ENCODE results near the gene SLC66A3. TPM values are rescaled to one million over a fixed set of nuclear protein-coding genes. Genes with fewer than 3 reads are reported as not detected.
A peak's percentile ranks its signal among the peaks of the same experiment; 100 is the strongest.

The SLC66A3 gene
- total RNA-seq, 1 donor = 29.8 TPM

DNA sequence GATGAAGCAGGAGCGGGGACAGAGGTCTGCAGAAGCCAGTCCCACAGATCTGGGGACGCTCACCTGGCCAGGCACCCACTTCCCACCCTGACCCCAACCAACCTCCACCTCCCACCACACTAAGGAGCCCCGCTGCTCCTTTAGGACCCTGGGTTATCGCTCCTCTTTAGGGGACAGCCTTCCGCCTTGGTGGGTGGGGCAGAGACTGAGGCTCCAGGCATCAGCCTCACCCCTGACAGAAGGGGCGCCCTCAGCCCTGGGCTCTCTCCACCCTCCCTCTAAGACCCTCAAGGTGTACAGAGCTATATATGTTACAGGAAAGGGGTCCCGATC lies 33.5 kb upstream of the SLC66A3 start:
- TF ChIP-seq, protein P1, sequence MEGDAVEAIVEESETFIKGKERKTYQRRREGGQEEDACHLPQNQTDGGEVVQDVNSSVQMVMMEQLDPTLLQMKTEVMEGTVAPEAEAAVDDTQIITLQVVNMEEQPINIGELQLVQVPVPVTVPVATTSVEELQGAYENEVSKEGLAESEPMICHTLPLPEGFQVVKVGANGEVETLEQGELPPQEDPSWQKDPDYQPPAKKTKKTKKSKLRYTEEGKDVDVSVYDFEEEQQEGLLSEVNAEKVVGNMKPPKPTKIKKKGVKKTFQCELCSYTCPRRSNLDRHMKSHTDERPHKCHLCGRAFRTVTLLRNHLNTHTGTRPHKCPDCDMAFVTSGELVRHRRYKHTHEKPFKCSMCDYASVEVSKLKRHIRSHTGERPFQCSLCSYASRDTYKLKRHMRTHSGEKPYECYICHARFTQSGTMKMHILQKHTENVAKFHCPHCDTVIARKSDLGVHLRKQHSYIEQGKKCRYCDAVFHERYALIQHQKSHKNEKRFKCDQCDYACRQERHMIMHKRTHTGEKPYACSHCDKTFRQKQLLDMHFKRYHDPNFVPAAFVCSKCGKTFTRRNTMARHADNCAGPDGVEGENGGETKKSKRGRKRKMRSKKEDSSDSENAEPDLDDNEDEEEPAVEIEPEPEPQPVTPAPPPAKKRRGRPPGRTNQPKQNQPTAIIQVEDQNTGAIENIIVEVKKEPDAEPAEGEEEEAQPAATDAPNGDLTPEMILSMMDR (IDR thresholded peaks at IDR 0.05; ENCODE audit: insufficient read depth, low read depth, low read length) = no peak
- peak overlapping the region; percentile 25 for H3K4me3 ChIP-seq (ENCODE audit: low read depth, low read length)
- no peak for DNase-seq (ENCODE audit: low read depth)

DNA sequence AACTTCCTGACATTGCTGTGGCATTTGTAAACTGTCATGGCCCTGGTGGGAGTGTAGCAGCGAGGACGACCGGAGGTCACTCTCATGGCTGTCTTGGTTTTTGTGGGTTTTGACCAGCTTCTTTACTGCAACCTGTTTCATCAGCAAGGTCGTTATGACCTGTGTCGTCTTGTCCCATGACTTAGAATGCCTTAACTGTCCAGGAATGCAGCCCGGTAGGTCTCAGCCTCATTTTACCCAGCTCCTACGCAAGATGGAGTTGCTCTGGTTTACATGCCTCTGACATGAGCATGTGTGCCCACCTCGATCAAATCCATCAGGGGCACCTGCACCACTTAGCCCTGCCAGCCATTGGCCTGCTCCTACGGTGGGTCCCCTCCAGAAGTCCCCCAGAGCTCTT lies 32.9 kb upstream of the SLC66A3 start:
- no peak for DNase-seq (ENCODE audit: low read depth)
- H3K4me3 ChIP-seq (ENCODE audit: low read depth, low read length) = no peak overlapping the region
- TF ChIP-seq, protein P1 (IDR thresholded peaks at IDR 0.05; ENCODE audit: insufficient read depth, low read depth, low read length) = no peak

DNA sequence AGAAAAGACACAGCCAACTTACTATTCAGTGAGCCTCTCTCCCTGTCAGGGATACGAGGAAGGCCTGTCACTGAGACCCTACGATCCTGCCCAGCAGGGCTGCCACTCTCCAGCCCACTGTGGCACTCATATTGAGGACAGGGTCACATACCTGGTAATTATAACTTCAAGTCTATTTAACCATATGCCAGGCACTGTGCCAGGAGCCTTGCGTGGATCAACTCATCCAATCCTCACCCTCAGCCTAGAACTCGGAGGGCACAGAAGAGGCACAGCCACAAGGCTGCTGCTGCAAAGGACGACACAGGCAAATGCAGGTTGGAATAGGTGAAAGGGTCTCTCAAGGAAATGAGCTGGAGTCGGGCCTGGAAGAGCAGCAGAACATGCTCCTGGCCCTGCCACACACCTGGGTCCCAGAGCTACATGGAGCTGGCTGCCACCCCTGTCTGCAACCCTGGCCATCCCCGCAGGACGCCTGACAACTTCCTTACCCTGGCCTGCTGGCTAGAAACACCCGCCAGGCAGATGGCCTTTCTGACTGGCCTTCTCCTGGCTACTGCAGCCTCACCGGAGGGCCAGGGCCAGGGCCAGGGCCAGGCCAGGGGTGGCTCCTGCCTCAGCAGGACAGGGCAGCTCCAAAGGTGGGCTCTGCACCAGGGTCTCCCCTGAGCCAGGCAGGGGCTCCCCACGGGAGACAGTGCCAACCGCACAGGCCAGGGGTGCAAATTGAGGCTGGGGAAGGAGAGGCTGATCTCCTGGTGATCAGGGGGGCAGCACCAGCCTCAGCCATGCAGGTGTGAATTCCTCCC lies 32.1 kb upstream of the SLC66A3 start:
- no peak overlapping the region for H3K4me3 ChIP-seq (ENCODE audit: low read depth, low read length)
- TF ChIP-seq, protein P1 (IDR thresholded peaks at IDR 0.05; ENCODE audit: insufficient read depth, low read depth, low read length) = no peak
- no peak for DNase-seq (ENCODE audit: low read depth)

DNA sequence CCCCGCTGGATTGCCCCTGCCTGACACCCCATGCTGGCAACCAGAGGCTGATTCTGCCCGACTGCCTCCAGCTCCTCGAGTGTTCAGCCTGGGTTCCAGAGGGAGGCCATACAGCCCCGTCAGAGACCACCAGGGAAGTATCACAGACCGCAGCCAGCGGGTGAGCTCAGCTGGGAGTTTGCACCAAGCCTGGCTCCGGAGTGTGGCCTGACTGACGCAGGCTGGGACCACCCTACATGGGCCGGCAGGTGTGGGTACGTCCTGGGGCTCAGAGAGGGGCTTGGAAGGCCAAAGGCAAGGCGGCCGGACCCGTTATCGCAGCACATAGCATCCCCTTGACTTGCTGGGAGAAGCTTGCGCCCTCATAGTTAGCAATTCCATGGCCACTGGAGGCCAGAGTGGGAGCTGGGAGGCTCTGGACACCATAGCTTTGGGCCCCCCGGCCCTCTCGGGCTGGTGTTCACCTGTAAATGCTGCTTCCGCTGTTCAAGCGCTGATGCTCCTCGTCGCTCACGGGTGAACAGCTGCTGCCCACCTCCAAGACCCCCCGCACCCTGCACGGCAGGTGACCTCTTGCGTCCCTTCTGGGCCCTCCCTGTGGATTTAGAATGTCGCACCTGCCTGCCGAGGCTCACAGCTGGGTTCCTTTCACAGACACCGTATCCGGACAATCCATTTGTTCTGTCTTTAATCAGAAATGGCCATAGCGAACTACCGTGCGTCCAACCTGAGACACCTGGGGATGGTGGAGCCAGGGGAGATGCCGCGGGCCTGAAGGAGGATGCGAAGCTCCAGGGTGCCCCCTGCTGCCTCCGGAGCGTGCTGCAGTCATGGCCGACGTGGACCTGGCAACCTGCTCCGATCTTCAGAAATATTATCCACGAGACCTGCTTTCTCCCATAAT lies 31.2 kb upstream of the SLC66A3 start:
- TF ChIP-seq, protein P1 (IDR thresholded peaks at IDR 0.05; ENCODE audit: insufficient read depth, low read depth, low read length) = peak; percentile 94
- no peak overlapping the region for H3K4me3 ChIP-seq (ENCODE audit: low read depth, low read length)
- peak; percentile 42 for DNase-seq (ENCODE audit: low read depth)

DNA sequence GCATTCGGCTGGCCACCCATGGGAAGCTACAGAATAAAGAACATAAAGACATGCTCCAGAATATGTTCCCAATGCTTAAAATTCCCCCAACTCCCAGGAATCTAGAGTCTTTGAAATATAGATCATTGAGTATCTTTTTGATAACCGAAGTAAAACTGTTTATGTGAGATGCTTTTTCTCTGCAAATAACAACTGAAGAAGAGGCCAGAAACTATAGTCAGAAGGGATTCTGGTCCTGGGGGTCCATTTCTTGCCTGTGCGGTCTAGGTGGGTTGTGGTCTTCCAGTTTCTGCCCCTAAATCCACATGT lies 30.6 kb upstream of the SLC66A3 start:
- no peak for DNase-seq (ENCODE audit: low read depth)
- no peak overlapping the region for H3K4me3 ChIP-seq (ENCODE audit: low read depth, low read length)
- TF ChIP-seq, protein P1 (IDR thresholded peaks at IDR 0.05; ENCODE audit: insufficient read depth, low read depth, low read length) = no peak

DNA sequence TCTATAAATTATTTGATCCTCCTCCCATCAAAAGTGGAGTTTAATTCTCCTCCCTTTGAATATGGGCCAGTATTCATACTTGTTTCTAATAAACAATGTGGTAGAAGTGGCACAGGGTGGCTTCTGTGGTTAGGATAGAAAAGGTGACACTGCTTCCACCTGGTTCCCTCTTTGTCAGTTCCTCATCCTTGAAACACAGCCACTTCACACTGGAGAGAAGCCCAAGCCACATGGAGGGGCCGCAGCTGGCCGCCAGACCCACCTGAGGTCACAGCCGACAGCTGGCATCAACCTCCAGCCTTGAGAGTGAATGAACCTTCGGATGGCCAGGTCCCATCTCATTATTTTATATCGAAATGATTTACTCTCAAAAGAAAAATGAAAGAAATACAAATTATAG lies 27.5 kb upstream of the SLC66A3 start:
- no peak overlapping the region for H3K4me3 ChIP-seq (ENCODE audit: low read depth, low read length)
- TF ChIP-seq, protein P1 (IDR thresholded peaks at IDR 0.05; ENCODE audit: insufficient read depth, low read depth, low read length) = no peak
- no peak for DNase-seq (ENCODE audit: low read depth)

Data from fibroblast of villous mesenchyme (primary cell).